GM18907 (cell line): Measurements from ENCODE around the gene DOK5.

Source experiments
- ATAC-seq: cut with Tn5 transposase; IDR thresholded peaks from one replicate; pipeline ENCODE4 v1.9.1; 2021; ENCODE audit warnings: mild to moderate bottlenecking, moderate library complexity; ENCODE audit not compliant: unreplicated experiment

The DOK5 gene

DNA sequence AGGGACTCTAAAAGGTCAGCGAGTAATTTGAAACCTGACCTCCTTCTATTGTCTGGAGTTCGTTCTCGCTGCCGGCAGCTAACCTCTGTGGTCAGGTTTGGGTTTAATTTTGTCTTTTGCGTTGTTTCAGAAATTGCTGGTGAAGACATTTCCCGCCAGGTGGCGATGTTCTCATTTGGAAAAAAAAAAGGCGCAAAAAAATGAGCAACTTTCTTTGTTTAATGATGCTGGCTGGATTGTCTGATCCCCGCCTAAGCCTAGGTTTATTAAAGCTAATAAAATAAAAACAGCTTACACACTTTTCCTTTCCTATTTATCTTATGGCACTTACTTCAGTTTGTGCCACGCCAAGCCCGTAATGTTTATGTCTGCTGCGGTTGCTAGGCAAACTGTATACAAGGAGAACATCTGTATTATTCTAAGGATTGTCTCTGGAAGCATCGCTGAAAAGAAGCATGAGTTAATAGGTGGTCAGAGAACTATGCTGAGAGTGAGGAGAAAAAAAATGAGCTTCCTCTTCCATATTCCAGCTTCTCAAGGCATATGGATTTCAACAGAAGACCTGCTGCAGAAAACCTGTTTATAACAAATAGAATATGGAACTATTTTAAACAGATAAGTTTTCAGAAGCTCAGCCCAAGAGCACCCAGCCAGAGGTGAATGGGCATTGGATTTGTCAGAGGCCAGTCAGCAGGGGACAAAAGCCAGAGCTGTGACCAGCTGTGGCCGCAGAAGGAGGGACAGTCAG is 205.7 kb downstream of the DOK5 start:
- no peak for ATAC-seq

- no peak for ATAC-seq
Measured at GRCh38 chr20:54681869-54682268, 206.5 kb downstream of the DOK5 start.

- no peak for ATAC-seq
Measured at GRCh38 chr20:54688476-54688875, 213.1 kb downstream of the DOK5 start.

- no peak for ATAC-seq
Measured at GRCh38 chr20:54690323-54690722, 214.9 kb downstream of the DOK5 start.

DNA sequence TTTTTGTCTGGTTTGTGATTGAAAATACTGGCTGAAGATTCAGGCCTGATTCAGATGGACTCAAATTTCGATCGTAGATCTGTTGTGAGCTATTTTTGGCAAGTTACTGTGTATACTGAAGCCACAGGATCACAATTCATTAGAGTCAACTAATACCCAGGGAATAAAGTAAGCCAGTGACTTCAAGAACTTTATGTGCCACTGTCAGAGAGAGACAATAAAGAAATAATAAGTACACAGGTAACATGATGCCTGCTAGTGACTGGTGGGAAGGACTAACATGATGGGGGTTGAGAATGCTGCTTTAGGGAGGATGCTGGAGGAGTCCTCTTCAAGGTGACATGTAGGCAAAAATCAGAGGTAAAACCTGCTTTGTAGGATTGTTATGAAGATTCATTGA is 215.9 kb downstream of the DOK5 start:
- no peak for ATAC-seq

GRCh38 chr20:54692168-54692887 is 216.9 kb downstream of the DOK5 start:
- ATAC-seq, result no peak

GRCh38 chr20:54694516-54694915 is 219.1 kb downstream of the DOK5 start:
- no peak for ATAC-seq

GRCh38 chr20:54698373-54698772 is 223.0 kb downstream of the DOK5 start:
- ATAC-seq, result no peak
